K562 (cell line): ENCODE results near the gene IL25. TPM values are rescaled to one million over a fixed set of nuclear protein-coding genes. Genes with fewer than 3 reads are reported as not detected.

Experiments used
- ATAC-seq: fragments of 200-7000 bp; cut with Tn5 transposase; 3 replicates; pipeline ENCODE4 v1.9.1; 2020; ENCODE audit warnings: moderate library complexity
- BruUV-seq: library from RNA; stranded (reverse); fragments of 400-500 nt; replicated peaks from 2 replicates; lab custom pipeline; 2021; lab: Mats Ljungman, UMichigan
- CTCF ChIA-PET: fragments of 300-600 bp; formaldehyde crosslinking; extraction: SDS; loops from one replicate; lab custom pipeline; 2021; ENCODE audit warnings: low intra/inter-chr PET ratio; lab: Yijun Ruan, JAX
- POLR2A ChIA-PET: fragments of 300-600, 350-650 bp; sonication (Branson Sonifier 250); formaldehyde crosslinking; extraction: SDS; loops from one replicate; lab custom pipeline; 2021; ENCODE audit warnings: antibody characterized with exemption, inconsistent platforms; lab: Yijun Ruan, JAX
- DNase-seq, 4 experiments: peaks; one replicate each; pipeline versions ENCODE4 v3.0.0 to v3.0.0-alpha.2; 2011 to 2018; ENCODE audit warnings: low spot score in 3 of 4, mixed read lengths in 3 of 4; ENCODE audit errors: extremely low read depth in 1 of 4
- FAIRE-seq: peaks from 2 replicates; lab custom pipeline; 2011; peaks lifted over from hg19 to GRCh38; lab: Jason Lieb, UNC
- H2AFZ ChIP-seq: 2 replicates; pipeline ENCODE4 v1.6.0; 2011; ENCODE audit warnings: low read depth, low read length, control low read depth, inconsistent platforms
- H3K27ac ChIP-seq: fragments of 200-600 bp; 3 replicates; pipeline ENCODE4 v1.8.0; 2011; ENCODE audit warnings: low read depth, mild to moderate bottlenecking, control low read depth, inconsistent platforms, low read length, moderate library complexity, mixed read lengths; ENCODE audit errors: extremely low read depth
- H3K27me3 ChIP-seq, 2 experiments: fragments of 300-600 bp in 1 of 2; 2 replicates in 1 of 2; 3 replicates in 1 of 2; pipeline versions ENCODE4 v1.6.0 to v1.8.0; 2011; ENCODE audit warnings: inconsistent platforms in 2 of 2, low read length in 2 of 2, mild to moderate bottlenecking in 1 of 2, mixed read lengths in 1 of 2, moderate library complexity in 1 of 2; ENCODE audit not compliant: control insufficient read depth in 2 of 2, insufficient read depth in 2 of 2
- H3K36me3 ChIP-seq: fragments of 300-600 bp; 3 replicates; pipeline ENCODE4 v1.8.0; 2011; ENCODE audit warnings: mild to moderate bottlenecking, low read length, inconsistent platforms; ENCODE audit not compliant: control insufficient read depth, insufficient read depth
- H3K4me1 ChIP-seq, 2 experiments: fragments of 200-600 bp in 1 of 2; replicated peaks in 1 of 2; 2 replicates in 1 of 2; 3 replicates in 1 of 2; pipeline versions ENCODE4 v1.5.1 to v1.8.0; 2011; ENCODE audit warnings: inconsistent platforms in 2 of 2, low read length in 2 of 2, mild to moderate bottlenecking in 1 of 2, mixed read lengths in 1 of 2, moderate library complexity in 1 of 2; ENCODE audit not compliant: control insufficient read depth in 2 of 2, insufficient read depth in 2 of 2
- H3K4me2 ChIP-seq: 2 replicates; pipeline ENCODE4 v1.6.1; 2011; ENCODE audit warnings: low read length, control low read depth, inconsistent platforms, mixed read lengths; ENCODE audit not compliant: insufficient read depth
- H3K4me3 ChIP-seq: fragments of 200-600 bp; sonication (generic), shearing (Covaris generic); 2 replicates; pipeline ENCODE4 v1.5.1; 2016; ENCODE audit warnings: control low read depth, inconsistent platforms
- H3K79me2 ChIP-seq: fragments of 200-600 bp; 3 replicates; pipeline ENCODE4 v1.8.0; 2011; ENCODE audit warnings: low read length, inconsistent platforms; ENCODE audit not compliant: control insufficient read depth, insufficient read depth
- H3K9ac ChIP-seq, 2 experiments: 2 replicates each; pipeline versions ENCODE4 v1.6.0 to v1.6.1; 2011; ENCODE audit warnings: low read depth in 2 of 2, low read length in 2 of 2, control low read depth in 1 of 2, inconsistent platforms in 1 of 2, mild to moderate bottlenecking in 1 of 2, mixed read lengths in 1 of 2; ENCODE audit not compliant: insufficient read depth in 1 of 2
- H3K9me1 ChIP-seq: one replicate; pipeline ENCODE4 v1.6.0; 2011; ENCODE audit warnings: inconsistent platforms, mild to moderate bottlenecking, low read length, moderate library complexity; ENCODE audit not compliant: control insufficient read depth, insufficient read depth
- H3K9me3 ChIP-seq: replicated peaks from 2 replicates; pipeline ENCODE4 v1.5.1; 2011; ENCODE audit warnings: low read depth, low read length, inconsistent platforms; ENCODE audit not compliant: control insufficient read depth, insufficient read depth
- H4K20me1 ChIP-seq: replicated peaks from 2 replicates; pipeline ENCODE4 v1.6.1; 2011; ENCODE audit warnings: low read length, inconsistent platforms, mixed read lengths; ENCODE audit not compliant: control insufficient read depth, insufficient read depth
- ARID2 ChIP-seq: fragments of 450-650 bp; IDR thresholded peaks from 2 replicates; pipeline ENCODE4 v1.6.1; 2017; ENCODE audit warnings: antibody characterized with exemption, mild to moderate bottlenecking
- CC2D1A ChIP-seq: fragments of 450-650 bp; IDR thresholded peaks from 2 replicates; pipeline ENCODE4 v1.6.1; 2017; ENCODE audit warnings: mild to moderate bottlenecking
- CREM ChIP-seq: IDR thresholded peaks from 2 replicates; pipeline ENCODE4 v1.6.1; 2014; ENCODE audit warnings: antibody characterized with exemption, low read depth
- NFIC ChIP-seq: fragments of 450-650 bp; IDR thresholded peaks from 2 replicates; pipeline ENCODE4 v1.6.1; 2017; ENCODE audit warnings: mild to moderate bottlenecking, inconsistent platforms
- RAD21 ChIP-seq, 2 experiments: fragments of 250-450 bp in 1 of 2; fragments of 450-650 bp in 1 of 2; sonication (Bioruptor Pico) in 1 of 2; formaldehyde crosslinking in 1 of 2; IDR thresholded peaks in 1 of 2; conservative IDR thresholded peaks in 1 of 2; 2 replicates each; pipeline versions ENCODE4 v1.4.0 to v1.8.0; 2020 to 2022; ENCODE audit warnings: mild to moderate bottlenecking in 2 of 2, moderate library complexity in 1 of 2
- REST ChIP-seq, 2 experiments: fragments of 450-650 bp; formaldehyde crosslinking in 1 of 2; IDR thresholded peaks; 2 replicates each; pipeline versions ENCODE4 v1.4.0 to v1.6.1; 2014 to 2020; ENCODE audit warnings: mild to moderate bottlenecking in 2 of 2, borderline replicate concordance in 1 of 2, low read depth in 1 of 2
- SMC3 ChIP-seq: conservative IDR thresholded peaks from 2 replicates; pipeline ENCODE4 v1.6.1; 2011; ENCODE audit warnings: low read depth, low read length, improper control_type of control experiment; ENCODE audit not compliant: insufficient read depth
- TFAP4 ChIP-seq: sonication (generic); formaldehyde crosslinking; IDR thresholded peaks from 2 replicates; pipeline ENCODE4 v1.8.0; 2022; ENCODE audit warnings: missing genetic modification reagents, mild to moderate bottlenecking, moderate library complexity, borderline replicate concordance
- ZEB2 ChIP-seq: fragments of 450-650 bp; IDR thresholded peaks from 2 replicates; pipeline ENCODE4 v1.6.1; 2016
- ZNF197 ChIP-seq: fragments of 200-800 bp; sonication (Bioruptor generic); IDR thresholded peaks from 2 replicates; pipeline ENCODE4 v1.6.1; 2016; ENCODE audit warnings: low read depth, missing genetic modification characterization, missing compliant biosample characterization
- WGBS: fragments of 100-300 bp; shearing (Covaris generic); methylation state at CpG from one replicate; pipeline ENCODE4 v1.1.6; 2016; ENCODE audit warnings: low coverage, mixed read lengths; ENCODE audit not compliant: insufficient coverage; ENCODE audit errors: missing lambda C conversion rate; 5-methylcytosine and 5-hydroxymethylcytosine counted together
- in situ Hi-C: fragments of 300-500 bp; cut with MboI; formaldehyde crosslinking; loops from 4 replicates; pipeline ENCODE4 v1.15.0; 2018; ENCODE audit warnings: inconsistent platforms, mixed read lengths
- intact Hi-C: fragments of 100-400 bp; cut with micrococcal nuclease; formaldehyde crosslinking; loops from 2 replicates; pipeline ENCODE4 v1.14.2; 2022
- polyA plus RNA-seq, 8 experiments: library from polyadenylated mRNA; depleted of rRNA in 4 of 8; stranded (reverse) in 5 of 8; unstranded in 3 of 8; fragments of >200 nt; fragmentation: Nextera tagmentation in 2 of 8; fragmentation: Illumina TruSeq in 1 of 8; extraction: Ambion mirVana in 2 of 8; extraction: Trizol in 1 of 8; gene quantifications; 2 replicates each; pipeline versions ENCODE4 v1.2.1 to v1.2.3, GENCODE V29; 2011 to 2014; ENCODE audit warnings: inconsistent platforms in 1 of 8, missing spikeins in 1 of 8
- total RNA-seq, 7 experiments: library from RNA; depleted of rRNA in 6 of 7; stranded (reverse); fragments of >200 nt in 6 of 7; fragmentation: Illumina TruSeq in 2 of 7; extraction: Trizol in 2 of 7; gene quantifications; 2 replicates each; pipeline versions ENCODE4 v1.2.1 to v1.2.3, GENCODE V29; 2011 to 2021; ENCODE audit warnings: low replicate concordance in 1 of 7

IL25 gene
- total and polyA plus RNA-seq, 9 of the 15 experiments (the other 6 are each of a cell fraction or from before 2014, with no cell fraction given) = not detected

- 4% methylated on average over 7 of the region's 12 CpGs for WGBS
- intact Hi-C loops = loop anchor here (1.0 kb wide), 2 partner anchors 51 to 114 kb away; no protein-coding TSS in a partner anchor
- Histone ChIP-seq H3K9ac (no peak overlapping the region), H3K9me3 (no peaks in the 10 kb centered on the region), H2AFZ (no peak overlapping the region), H3K4me2 (no peak overlapping the region), H3K79me2 (no peaks in the 10 kb centered on the region), H3K4me1 (peaks cover 0 to 19% of the 10 kb centered on the region in 2 experiments; a peak in 2 of 5 replicates), H3K4me3 (no peak overlapping the region), H3K9me1 (no peaks in the 10 kb centered on the region), H3K27ac (no peak overlapping the region), H3K27me3 (peaks cover 2 to 61% of the 10 kb centered on the region in 2 experiments; a peak in 4 of 5 replicates), H3K36me3 (no peaks in the 10 kb centered on the region), H4K20me1 (no peaks in the 10 kb centered on the region; the same call in 1 of the 2 replicates)
- BruUV-seq = no TSS peak
- ATAC-seq (peak; percentile 92), FAIRE-seq (peak; percentile 35), DNase-seq (peak; percentile 63 to 79 (median 72))
- in situ Hi-C loops = loop anchor here (10.0 kb wide), 1 partner anchor 115 kb away; no protein-coding TSS in a partner anchor
- POLR2A ChIA-PET = interaction anchor here (0.6 to 0.9 kb wide), 4 partner anchors 10 to 261 kb away, joined by 3 to 4 read pairs (median 3); partner anchors contain the start of gene CEBPE
- CTCF ChIA-PET = interaction anchor here (0.6 to 3.8 kb wide), 5 partner anchors 51 to 311 kb away, joined by 3 to 19 read pairs (median 12); partner anchors contain the start of gene CEBPE
- TF ChIP-seq TFAP4 (CRISPR knock-in tag) (peak; percentile 59; the same call in 1 of the 2 replicates), CC2D1A (peak; percentile 52; the same call in 1 of the 2 replicates), CREM (0 out of 2 replicates have a peak, but pooled peaks have one; percentile 40), ZEB2 (0 out of 2 replicates have a peak, but pooled peaks have one; percentile 30), REST (IDR thresholded peaks at IDR 0.05; ENCODE audit: borderline replicate concordance) (peak; percentile 82), REST (CRISPR knock-in tag; IDR thresholded peaks at IDR 0.05; ENCODE audit: low read depth) (no peak), SMC3 (peak; percentile 95), ARID2 (0 out of 2 replicates have a peak, but pooled peaks have one; percentile 52), NFIC (peak; percentile 59; the same call in 1 of the 2 replicates), RAD21 (CRISPR knock-in tag; conservative IDR thresholded peaks at IDR 0.05 in 1 of 2, IDR thresholded peaks at IDR 0.05 in 1 of 2) (peak; percentile 84 to 94), ZNF197 (no peak)
Observed at GRCh38 chr14:23379366-23380196, 7.0 kb downstream of the IL25 start.
